GM19372 (cell line): ENCODE results near the gene EIF2A.
"Not testable (repeated sequence)": the region's sequence is repeated elsewhere in the genome, so short reads cannot be mapped to it uniquely, and the experiment has no call there.

Source experiments
- ATAC-seq: cut with Tn5 transposase; IDR thresholded peaks from one replicate; pipeline ENCODE4 v1.9.1; 2021; ENCODE audit warnings: mild to moderate bottlenecking, low read depth, moderate library complexity; ENCODE audit not compliant: unreplicated experiment

EIF2A gene

GRCh38 chr3:150546226-150547044, at the start of gene EIF2A, which contains the start of gene SERP1:
EIF2A (plus strand) TSS chr3:150546787; CDS start chr3:150546803, 16 bp downstream.
SERP1 (minus strand) TSS chr3:150546496; CDS start chr3:150546135, 361 bp downstream.
- peak; percentile 86 for ATAC-seq

DNA sequence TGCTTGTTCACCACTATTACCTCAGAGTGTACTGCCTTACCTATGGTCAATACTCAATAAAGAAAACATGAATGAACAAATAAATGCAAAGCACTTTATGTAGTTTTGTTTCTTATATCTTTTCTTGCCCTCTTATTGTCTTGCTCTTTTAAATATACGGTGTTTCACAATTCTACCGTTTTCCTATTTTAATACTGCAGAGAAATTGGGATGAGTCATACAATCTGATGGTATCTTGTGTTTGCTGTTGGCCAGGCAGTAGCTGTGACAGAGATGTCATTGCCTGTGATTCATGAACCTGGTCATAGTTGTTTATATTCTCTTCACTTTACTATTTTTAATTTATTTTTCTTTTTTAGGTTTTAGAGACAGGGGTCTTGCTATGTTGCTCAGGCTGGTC, 48.6 kb upstream of the EIF2A start:
- no peak for ATAC-seq

DNA sequence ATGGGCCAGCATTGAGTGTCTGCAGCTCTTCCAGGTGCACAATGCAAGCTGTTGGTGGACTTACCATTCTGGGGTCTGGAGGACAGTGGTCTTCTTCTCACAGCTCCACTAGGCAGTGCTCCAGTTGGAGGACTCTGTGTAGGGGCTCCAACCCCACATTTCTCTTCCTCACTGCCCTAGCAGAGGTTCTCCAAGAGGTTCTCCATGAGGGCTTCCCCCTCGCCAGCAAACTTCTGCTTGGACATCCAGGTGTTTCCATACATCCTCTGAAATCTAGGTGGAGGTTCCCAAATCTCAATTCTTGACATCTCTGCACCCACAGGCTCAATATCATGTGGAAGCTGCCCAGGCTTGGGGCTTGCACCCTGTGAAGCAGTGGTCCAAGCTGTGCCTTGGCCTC, 45.6 kb upstream of the EIF2A start:
- ATAC-seq, result not testable (repeated sequence)

DNA sequence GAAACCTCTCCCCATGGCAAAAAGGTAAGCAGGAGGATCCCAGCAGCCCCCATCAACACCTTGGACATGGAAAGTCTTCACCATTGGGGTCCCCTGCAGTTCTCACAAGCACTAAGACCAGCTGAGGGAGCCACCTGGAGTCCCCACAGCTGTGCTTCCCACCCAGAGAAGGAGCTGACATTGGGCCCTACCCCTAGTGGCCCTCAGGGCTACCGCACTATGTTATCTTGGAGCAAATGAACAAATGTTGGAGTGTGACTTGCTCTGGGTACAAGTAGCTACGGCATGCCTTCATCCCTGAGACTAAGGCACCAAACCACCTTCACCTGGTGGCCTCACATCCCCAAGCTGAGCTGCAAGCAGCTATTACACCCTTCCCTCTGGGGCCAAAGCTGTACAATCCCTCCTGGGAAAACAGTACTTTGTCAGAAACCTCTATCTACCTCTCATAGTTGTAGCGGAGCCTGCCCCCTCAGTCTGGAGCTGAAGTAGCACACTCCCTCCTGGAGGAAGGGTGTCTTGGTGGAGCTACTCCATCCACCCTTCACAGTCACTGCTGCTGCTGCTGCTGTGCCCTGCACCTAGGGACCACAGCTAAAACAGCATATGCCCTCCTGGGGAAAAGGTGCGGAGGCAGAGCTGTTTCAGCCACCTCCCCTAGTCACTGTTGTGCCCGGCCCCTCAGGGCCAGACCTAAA, 43.0 kb upstream of the EIF2A start:
- ATAC-seq, result no peak

DNA sequence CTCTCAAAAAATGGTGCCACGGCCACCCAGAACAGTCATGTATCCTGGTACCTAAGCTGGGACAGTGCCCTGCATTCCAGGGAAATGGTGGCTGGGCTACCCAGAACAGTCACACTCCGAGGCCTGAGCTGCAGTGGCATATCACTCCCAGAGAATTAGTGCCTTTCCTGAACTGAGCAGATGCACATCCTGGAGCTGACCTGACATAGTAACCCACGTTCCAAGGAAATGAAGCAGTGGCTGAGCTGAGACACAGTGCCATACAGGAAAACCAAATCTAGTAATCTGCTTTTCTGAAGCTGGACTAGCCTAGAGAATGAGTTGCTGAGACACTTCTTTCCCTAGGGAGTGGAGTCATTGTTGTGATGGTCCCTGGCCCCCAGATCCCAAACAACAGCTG, 42.1 kb upstream of the EIF2A start:
- no peak for ATAC-seq

- ATAC-seq, result no peak
Measured at GRCh38 chr3:150508401-150508800, 38.2 kb upstream of the EIF2A start.

GRCh38 chr3:150509780-150510179, 36.8 kb upstream of the EIF2A start:
- ATAC-seq, result no peak

DNA sequence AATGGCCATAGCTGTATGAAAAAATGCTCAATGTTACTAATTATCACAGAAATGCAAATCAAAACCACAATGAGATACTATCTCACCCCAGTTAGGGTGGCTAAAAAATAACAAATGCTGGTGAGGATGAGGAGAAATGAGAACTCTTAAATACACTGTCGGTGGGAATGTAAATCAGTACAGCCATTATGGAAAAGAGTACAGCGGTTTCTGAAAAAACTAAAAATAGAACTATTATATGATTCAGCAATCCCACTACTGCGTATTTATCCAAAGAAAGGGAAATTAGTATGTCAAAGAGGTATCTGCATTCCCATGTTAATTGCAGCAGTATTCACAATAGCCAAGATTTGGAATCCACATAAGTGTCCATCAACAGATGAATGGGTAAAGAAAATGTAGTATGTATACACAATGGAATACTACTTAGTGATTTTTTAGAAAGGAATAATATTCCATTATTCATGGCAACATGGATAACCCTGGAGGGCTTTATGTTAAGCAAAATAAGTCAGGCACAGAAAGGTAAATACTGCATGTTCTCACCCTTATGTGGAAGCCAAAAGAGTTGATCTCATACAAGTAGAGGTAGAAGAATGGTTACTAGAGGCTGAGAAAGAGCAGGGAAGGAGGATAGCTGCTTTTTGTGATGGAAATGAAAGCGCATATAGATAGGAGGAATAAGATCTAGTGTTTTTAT, 35.3 kb upstream of the EIF2A start:
- no peak for ATAC-seq

GRCh38 chr3:150515210-150515609, 31.4 kb upstream of the EIF2A start:
- ATAC-seq, result no peak

- ATAC-seq, result no peak
Measured at GRCh38 chr3:150519026-150519425, 27.6 kb upstream of the EIF2A start.

GRCh38 chr3:150520408-150520807, 26.2 kb upstream of the EIF2A start:
- ATAC-seq, result no peak

DNA sequence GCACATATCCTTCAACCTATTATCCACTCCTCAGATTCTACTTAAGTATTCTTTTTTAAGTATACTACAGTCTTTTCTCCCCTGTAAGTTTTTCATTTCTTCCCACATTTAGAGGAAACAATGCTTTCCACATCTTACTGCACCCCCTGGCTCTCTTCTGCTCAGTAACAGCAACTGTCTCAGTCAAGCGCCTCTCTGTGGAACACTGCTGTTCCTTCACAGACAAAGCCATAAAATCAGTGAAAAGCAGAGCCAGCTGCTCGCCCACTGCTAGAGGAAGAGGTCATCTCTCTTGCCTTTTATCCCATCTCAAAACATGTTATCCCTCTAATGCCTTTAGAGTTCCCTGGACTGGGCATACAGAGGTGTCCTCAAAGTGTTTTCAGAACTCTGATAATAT, 25.1 kb upstream of the EIF2A start:
- ATAC-seq, result no peak

DNA sequence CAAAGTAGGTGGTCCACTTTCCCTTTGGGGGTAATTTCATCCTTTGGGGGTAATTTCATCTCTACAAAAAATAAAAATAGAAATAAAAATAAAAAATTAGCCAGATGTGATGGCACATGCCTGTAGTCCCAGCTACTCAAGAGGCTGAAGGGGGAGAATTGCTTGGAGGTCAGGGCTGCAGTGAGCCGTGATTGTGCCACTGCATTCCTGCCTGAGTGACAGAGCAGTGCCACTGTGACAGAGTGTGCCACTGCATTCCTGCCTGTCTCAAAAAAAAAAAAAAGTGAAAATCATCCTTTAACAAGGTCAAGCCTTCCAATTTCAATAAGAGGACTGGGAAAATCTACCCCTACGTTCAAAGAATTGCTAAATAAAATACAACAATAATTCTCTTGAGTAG, 23.0 kb upstream of the EIF2A start:
- ATAC-seq, result no peak

GRCh38 chr3:150527464-150528255, 18.9 kb upstream of the EIF2A start:
- no peak for ATAC-seq

GRCh38 chr3:150528354-150528797, 18.2 kb upstream of the EIF2A start:
- ATAC-seq, result no peak

- no peak for ATAC-seq
Measured at GRCh38 chr3:150531775-150532174, 14.8 kb upstream of the EIF2A start.

- ATAC-seq, result no peak
Measured at GRCh38 chr3:150535204-150535603, 11.4 kb upstream of the EIF2A start.

- no peak for ATAC-seq
Measured at GRCh38 chr3:150538324-150539208, 8.0 kb upstream of the EIF2A start.

- ATAC-seq, result no peak
Measured at GRCh38 chr3:150540297-150540696, 6.3 kb upstream of the EIF2A start.
